NK-92 (cell line): ENCODE data around the gene JAKMIP3.

Experiments
- DNase-seq: peaks from one replicate; lab custom pipeline; 2025; ENCODE audit not compliant: unreplicated experiment; lab: John Stamatoyannopoulos, UW

The JAKMIP3 gene

DNA sequence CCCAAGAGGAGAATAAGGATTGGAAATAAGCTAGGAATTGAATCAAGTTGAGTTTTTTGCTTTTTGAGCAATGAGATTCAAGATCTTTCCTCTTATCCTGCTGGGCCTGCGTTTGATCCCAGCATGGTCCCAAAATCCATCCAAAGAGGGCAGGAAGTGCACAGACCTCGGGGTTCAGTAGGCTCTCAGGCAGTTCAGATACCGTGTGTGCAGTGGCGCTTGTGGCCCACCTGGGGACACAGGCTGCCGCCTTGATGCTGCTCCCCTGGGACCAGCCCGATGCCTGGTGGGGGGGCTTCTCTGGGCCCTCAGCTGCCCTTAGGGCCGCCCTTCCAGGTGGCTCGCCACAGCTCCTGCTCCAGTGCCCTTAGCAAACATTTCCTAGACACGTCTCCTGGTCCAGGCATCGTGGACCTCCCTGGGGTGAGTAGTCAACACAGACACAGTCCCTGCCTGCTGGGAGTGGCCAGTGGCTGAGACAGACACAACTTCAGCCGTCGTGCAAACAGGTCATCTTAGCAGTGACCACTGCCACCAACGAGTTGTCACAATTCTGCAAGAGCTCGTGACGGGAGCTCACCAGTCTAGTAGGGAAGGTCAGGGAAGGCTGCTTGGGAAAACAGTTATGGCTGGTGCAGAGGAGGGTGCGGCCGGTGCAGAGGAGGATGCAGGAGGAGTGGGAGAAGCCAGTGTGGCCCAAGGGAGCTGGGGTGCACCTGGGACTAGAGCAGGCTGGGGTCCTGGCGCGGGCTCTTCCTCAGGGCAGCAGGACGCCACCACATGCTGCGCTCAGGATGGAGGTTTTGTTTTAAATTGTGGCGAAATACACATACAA is 21.7 kb upstream of the JAKMIP3 start:
- no peak for DNase-seq

DNA sequence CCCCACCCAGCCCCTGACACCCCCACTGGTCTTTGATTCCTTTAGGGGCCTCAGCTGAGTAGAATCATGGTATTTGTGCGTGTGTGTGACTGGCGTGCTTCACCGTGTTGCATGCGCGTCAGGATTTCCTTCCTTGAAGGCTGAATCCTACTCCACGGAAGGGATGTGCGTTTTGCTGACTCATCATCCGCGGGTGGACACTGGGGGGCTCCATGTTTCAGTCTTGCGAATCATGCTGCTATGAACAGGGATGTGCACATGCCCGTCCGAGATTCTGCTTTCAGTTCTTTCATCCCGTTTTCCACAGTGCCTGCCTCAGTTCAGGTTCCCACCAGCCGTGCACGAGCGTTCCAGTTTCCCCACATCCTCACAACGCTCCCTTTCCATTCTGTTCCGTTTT is 20.9 kb upstream of the JAKMIP3 start:
- DNase-seq: no peak

DNA sequence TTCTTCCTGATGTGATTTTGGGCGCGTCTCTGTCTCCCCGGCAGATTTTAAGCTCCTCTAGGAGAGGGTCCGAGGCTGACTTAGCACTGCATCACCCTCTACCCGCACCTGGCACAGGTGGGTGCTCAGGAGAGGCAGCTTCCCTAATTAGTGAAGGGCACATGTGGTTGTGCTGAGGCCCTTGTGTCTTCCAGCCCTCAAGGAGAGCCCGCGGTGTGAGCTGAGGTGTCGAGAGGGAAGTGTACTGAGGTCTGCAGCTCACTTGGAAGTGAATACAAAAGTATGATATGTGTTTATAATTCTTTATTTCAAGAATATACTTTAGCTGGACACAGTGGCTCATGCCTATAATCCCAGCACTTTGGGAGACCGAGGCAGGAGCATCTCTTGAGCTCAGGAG is 20.4 kb upstream of the JAKMIP3 start:
- no peak for DNase-seq

DNA sequence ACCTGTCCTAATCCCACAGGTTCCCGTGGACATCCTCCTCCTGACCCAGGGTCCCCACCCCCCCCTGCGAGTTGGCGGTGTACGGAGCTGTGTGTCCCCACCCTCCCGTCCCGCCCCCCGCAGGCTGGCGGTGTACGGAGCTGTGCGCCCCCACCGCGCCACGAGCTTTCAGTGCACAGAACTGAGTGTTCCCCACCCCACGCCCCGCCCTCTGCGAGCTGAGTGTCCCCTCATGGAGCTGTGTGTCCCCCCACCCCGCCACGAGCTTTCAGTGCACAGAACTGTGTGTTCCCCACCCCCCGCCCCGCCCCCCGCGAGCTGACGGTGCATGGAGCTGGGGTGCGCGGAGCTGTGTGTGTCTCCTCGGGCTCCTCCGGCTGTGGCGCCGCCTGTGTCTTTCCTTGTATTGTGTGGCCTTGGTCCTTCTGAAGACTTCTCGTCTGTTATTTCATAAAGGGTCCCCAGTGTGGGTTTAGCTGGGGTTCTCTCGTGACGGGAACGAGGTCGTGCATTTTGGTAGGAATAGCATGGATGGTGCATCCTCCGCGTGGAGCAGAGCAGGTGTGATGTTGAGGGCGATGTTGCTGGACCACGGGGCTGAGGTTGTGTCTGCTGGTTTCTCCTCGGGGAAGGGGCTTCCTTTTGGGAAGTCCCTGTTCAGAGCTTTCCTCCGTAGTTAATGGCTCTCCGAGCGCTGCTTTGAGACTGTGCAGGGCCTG is 18.0 kb upstream of the JAKMIP3 start:
- DNase-seq: no peak

DNA sequence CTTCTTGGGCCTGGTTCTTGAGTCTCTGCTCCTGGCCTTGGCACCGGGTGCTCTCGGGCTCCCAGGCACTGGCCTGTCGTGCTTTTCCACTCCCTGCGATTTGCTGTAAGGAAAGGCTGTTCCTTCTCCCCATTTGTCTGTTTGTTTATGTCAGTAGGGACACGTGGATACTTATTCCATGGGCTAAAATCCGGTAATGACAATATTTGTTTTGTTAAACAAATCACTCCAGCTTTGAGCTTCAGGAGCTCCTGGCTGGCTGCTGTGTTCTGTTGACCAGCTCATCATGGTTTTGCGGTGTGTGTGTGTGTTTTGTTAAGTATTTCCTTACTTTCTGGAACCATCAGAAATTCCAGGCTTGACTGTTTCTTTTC is 17.5 kb upstream of the JAKMIP3 start:
- no peak for DNase-seq

DNA sequence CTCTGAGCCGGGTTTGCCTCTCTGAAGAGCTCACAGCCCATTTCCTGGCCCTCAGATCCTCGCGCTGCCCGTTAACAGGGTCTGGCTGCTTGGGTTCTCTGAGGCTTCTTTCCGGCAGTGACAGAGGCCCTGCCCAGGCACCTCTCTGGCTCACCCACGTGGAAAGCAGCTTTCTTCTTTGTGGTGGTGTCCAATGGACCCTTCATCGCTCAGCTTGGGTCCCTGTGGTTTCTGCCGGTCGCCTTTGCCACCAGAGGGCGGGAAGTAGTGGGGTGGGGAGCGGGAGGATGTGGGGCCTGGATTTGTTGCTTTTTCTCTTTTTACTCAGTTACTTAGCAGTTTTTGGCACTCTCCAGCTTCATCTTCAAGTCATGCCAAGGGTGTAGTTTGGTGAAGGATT is 15.6 kb upstream of the JAKMIP3 start:
- DNase-seq: no peak

DNA sequence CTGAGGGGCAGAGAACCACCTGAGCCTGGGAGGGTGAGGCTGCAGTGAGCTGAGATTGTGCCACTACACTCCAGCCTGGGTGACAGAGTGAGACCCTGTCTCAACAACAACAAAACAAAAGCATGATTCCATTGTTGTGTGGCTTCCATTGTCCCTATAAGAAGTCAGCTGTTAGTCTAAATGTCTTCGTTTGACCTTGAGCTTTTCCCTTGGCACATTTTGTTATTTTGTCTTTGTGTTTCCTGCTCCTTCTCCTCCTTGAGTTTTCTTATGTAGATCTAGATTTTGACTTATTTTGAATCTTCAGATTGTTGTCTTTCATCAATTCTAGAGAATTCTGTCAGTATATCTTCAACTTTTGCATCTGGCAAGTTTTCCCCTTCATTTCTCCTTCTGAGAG is 13.6 kb upstream of the JAKMIP3 start:
- DNase-seq: no peak

DNA sequence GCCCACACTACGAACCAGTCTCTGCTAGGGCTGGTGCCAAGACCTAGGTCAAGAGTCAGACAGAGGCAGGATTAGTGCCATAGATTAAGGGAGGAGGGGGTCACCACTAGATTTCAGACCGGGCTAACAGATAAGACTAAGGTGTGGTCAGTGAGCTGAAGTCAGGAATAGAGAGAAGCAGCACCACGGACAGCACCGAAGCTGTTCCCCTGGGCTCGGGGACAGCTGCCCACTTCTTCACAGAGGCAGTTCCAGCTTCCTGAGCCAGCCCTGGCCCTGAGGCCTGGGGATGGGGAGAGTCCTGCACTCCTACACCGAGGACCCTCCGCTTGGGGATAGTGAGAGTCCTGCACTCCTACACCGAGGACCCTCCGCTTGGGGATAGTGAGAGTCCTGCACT is 11.2 kb upstream of the JAKMIP3 start:
- DNase-seq: no peak

DNA sequence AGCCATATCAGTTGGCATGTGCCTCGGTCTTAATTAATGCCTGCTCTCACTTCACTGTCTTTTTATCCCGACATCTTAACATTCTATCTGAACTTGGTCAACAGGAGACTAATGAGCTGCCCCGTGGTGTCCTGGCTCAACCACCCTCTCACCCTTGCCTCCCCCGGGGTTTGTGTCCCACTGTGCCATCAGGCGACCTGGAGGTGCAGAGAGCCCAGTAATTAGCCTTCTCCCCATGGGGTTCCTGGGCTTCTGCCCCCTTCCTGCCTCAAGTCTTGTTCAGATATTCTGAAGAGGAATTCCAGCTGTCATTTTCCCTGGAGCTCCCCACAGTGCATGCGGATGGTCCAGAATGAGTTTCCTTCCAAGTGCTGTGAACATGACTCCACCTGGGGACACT is 10.1 kb upstream of the JAKMIP3 start:
- DNase-seq: no peak

DNA sequence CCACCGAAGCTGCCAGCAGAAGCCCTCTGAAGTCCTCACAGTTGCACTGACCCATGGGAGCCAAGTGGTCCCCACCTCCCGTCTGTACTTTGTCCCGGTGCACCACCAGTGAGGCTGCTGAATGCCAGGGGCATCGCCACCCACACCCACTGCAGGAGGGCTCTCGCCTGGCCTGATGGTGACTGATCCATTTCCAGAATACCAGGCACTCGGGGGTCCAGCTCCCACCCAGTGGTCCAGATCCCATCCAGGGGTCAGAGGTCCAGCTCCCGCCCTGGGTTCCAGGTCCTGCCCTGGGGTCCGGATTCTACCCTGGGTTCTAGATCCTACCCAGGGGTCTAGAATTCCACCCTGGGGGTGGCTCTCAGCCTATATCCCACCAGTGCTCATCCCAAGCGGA is 9.1 kb upstream of the JAKMIP3 start:
- DNase-seq: no peak

DNA sequence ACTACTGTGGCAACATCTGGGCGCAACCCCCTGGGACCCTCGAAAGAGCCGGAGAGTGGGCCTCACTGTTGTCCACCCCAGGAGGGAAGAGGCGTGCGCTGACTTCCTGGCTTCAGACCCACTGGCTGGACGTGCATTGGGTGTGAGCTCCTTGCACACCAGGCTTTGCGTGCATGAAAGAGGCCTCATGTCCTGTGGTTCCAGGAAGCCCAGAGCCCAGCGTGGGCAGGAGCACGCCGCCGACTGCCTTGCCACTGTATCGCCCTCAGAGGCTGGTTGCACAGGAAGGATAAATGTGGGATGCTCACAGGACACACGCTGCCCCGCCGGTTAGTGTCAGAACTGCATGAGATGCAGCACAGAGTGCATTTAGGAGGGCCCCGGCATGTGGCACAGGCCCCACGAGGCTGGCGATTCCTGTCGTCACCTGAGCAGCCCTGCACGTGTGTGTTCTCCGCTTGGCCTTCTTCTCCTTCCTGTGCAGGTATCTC is 8.5 kb upstream of the JAKMIP3 start:
- no peak for DNase-seq

DNA sequence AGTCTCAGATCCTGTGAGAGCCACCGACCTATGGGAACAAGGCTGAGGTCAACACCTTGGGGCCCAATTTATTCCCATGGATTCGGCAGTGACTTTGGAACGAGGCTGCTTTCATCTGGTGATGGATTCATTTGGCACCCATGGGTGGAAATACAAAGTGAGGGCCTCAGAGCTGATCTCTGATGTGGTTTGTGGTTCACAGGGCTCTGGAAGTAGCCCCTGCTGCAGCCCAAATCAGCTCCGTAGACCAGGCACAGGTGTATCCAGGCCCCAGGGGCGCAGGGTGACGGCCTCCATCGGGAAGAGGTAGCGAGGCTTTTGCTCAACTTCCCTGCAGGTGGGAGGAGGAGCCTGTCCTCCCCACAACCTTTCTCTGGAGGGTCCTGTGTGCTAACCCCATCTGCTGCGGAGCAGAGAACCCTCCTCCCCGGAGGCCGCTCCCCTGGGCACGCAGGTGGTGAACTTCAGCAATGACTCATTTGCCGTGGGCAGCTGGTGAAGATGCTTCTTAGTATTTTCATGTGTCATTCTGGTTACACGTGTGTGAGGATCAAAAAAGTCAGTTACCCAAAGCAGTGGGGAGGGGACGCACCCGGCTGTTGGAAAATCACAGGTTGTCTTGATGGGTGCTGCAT is 7.5 kb upstream of the JAKMIP3 start:
- no peak for DNase-seq

DNA sequence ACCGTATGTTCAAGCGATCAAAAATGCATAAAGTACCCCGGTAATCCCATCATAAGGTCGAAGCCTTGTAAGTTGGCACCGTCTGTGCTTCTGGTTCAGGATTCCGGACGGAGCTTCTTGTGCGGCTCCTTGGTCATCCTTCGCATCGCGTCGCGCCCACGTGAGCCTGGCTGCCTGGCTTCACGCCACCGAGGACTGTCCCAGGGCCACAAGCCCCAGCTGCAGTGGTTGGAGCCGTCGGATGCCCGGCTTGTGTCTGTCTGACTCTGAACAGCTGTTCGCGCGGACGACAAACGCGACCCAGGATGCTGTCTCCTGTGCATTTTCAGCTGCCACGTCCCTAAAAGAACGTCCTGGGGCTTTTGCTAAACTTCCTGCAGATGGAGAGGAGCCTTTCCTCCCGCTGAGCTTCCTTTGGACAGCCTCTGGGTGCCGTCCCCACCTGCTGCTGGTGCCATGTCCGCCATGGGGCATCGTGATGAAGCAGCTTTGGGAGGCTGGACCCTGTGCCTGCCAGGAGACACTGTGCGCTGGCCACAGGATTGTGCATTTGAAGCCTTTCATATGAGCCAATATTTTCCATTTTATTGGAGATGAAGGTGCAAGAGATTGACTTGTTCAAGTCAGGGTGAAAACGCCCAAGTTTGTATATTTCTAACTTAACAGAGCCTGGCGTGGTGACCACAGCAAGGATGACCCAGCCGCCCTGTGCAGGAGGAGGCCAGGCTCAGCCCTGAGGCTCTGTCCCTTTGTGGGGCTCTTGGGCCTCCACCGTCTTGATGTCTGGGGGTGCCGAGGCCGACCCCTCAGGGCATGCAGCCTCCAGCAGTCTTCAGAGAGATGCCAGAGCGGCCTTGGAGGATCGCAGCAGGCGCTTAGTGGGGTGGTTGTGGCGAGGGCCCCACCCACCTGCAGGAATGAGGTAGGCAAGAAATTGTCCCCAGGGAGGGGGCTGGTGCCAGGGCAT is 6.7 kb upstream of the JAKMIP3 start:
- no peak for DNase-seq

DNA sequence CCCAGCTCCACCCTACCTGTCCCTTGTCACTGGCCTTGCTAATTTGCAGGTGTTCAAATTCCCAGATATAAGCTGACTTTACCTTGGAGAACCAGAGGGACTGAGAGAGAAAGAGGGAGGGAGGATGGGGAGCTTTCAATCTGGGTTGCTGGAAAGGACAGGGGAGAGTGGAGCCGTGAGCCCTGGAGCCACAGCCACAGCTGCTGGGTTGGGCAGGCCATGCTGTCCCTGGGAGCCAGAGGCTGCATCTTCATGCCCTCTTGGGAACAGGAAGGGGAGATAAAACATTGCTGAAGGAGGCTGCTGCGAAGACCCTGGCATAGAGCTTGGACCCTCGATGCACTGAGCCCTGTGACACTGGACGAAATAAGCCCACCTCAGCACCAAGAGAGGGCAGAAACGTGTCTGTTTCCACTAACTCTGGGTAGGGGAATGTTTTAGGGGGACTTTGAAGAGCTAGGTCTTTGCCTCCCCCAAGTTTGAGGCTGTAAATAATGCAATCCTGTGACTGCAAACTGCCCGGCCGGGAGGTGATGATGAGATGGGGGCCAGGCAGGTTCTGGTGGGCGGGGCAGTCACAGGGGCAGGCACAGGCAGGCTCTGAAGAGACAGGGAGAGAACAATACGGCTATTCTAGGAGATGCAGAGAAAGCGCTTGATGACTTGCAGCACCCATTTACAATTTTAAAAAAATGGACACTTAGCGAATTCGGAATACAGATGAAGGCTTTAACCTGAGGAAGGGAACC is 5.8 kb upstream of the JAKMIP3 start:
- no peak for DNase-seq

DNA sequence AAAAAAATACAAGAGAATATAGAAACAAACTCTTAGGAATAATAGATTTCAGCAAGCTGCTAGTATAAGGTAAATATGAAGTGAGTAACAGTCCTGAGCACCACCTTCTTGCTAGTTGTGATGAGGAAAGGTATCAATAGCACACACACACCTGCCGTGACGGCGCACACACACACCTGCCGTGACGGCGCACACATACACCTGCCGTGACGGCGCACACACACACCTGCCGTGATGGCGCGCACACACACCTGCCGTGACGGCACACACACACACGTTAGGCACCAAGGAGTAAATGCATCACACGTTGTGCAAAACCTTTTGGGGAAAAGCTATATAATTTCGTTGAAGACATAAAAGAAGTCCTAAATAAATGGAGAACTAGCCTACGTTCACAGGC is 4.7 kb upstream of the JAKMIP3 start:
- DNase-seq: no peak

DNA sequence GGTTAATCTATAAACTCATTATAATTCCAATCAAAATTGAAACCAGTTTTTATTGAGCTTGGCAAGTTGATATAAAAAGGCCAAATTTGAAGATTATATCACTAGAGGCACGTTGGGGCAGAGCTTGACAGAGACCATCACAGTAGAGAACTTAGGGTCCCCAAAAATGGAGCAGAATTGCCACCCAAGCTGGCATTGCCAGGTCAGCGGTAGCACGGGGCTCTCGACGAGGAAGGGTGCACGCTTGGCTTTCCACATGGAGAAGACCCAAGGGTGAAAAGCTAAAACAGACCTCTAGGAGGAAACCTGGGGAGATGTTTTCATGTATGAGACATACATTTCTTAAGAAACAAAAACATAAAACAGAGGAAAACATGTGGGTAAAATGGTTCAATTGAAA is 4.3 kb upstream of the JAKMIP3 start:
- no peak for DNase-seq

DNA sequence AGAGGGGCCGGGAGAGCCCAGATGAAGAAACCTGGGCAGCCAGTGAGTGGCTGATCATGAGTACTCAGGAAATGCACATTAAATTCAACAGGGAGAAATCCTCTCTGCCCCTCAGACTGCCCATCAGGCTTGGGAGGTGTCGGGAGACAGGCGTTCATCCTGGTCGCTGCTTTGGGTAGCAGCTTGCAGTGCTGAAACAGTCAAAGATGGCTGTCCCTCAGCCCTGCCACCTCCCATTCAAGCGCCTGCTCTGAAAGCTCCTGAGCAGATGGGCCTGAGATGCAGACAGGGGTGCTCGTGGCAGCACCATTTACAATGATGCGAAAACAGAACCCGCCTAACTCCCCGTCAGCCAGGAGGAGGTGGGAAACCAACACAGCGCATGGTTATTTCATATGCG is 3.6 kb upstream of the JAKMIP3 start:
- no peak for DNase-seq

DNA sequence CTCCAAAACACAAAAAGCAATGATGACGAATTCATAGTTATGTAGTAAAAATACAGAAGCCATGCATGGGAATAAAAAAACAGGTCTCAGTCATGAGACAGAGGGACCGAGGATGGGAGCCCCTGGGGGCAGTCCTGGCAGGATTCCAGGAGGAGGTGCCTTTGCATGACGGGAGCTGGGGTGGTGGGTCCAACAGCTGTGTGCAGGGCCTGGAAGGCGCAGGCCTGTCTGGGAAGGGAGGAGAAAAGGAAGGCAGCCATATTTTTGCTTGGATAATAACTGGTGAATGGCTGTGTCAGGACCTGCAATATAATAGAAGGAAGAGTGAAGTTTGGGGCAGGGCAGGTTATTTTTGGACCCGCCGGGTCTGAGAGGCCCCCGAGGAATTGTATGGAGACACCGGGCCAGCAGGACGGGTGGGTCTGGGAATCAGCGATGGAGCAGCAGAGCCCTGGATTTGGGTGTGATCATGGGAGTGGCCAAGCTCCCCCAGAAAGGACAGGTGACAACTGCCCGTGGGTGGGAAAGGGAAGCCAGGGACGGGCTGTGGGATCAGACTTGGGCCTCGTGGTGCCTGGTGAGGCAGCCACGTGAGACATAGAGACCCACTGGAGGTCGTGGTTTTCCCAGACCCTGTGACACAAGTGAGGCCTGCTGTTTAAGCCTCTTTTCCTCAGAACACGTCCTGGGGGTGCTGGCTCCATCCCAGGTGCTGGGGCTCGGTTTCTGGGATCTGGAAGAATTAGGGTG is 2.9 kb upstream of the JAKMIP3 start:
- DNase-seq: no peak

DNA sequence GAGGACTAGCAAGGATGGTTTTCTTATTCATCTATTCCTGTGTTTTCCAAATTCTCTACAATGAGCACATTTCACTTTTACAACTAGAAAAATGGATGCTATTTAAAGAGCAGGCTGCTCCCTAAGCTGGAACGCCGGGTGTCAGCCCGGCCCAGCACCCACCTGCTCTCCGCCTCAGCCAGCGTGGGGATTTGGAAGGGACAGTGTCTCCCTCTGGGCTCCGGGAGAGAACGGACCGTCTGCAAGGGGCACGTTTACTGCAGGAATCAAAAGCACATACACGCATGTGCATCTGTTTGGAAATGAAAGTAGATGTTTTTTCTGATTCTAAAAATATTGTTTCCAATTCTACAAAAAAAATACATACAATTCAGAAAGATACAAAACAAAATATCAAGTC is 2.3 kb upstream of the JAKMIP3 start:
- DNase-seq: no peak
